HEK293 (cell line): ENCODE data around the gene FLG2.
A peak's percentile ranks its signal among the peaks of the same experiment; 100 is the strongest.

Experiments
- BCL11A ChIP-seq: fragments of 450-650 bp; formaldehyde crosslinking; IDR thresholded peaks from 2 replicates; pipeline ENCODE4 v1.5.1; 2016; ENCODE audit warnings: low read depth, missing biosample characterization, missing genetic modification characterization
- BCL11B ChIP-seq: fragments of 450-650 bp; formaldehyde crosslinking; IDR thresholded peaks from 2 replicates; pipeline ENCODE4 v1.5.1; 2016; ENCODE audit warnings: low read depth, missing biosample characterization, missing genetic modification characterization
- ELK4 ChIP-seq: IDR thresholded peaks from 2 replicates; pipeline ENCODE4 v1.6.1; 2011; ENCODE audit warnings: mild to moderate bottlenecking, low read depth, low read length, borderline replicate concordance
- GLI4 ChIP-seq: fragments of 450-650 bp; formaldehyde crosslinking; IDR thresholded peaks from 2 replicates; pipeline ENCODE4 v1.5.1; 2016; ENCODE audit warnings: missing biosample characterization, missing genetic modification characterization
- PRDM10 ChIP-seq: fragments of 450-650 bp; formaldehyde crosslinking; IDR thresholded peaks from 2 replicates; pipeline ENCODE4 v1.5.1; 2016; ENCODE audit warnings: missing biosample characterization, missing genetic modification characterization
- REST ChIP-seq: fragments of 450-650 bp; formaldehyde crosslinking; IDR thresholded peaks from 2 replicates; pipeline ENCODE4 v1.5.1; 2016; ENCODE audit warnings: missing biosample characterization, missing genetic modification characterization
- TCF7L2 ChIP-seq: IDR thresholded peaks from 2 replicates; pipeline ENCODE4 v1.6.1; 2011; ENCODE audit warnings: low read depth, mild to moderate bottlenecking, inconsistent platforms, low read length, moderate library complexity, borderline replicate concordance
- TSHZ1 ChIP-seq: fragments of 450-650 bp; formaldehyde crosslinking; IDR thresholded peaks from 2 replicates; pipeline ENCODE4 v1.5.1; 2016; ENCODE audit warnings: missing biosample characterization, missing genetic modification characterization, borderline replicate concordance
- ZEB2 ChIP-seq: fragments of 450-650 bp; formaldehyde crosslinking; IDR thresholded peaks from 2 replicates; pipeline ENCODE4 v1.5.1; 2016; ENCODE audit warnings: missing biosample characterization, missing genetic modification characterization
- ZNF148 ChIP-seq: fragments of 450-650 bp; formaldehyde crosslinking; IDR thresholded peaks from 2 replicates; pipeline ENCODE4 v1.5.0; 2017; ENCODE audit warnings: missing biosample characterization, missing genetic modification characterization, borderline replicate concordance
- ZNF169 ChIP-seq: fragments of 450-650 bp; formaldehyde crosslinking; IDR thresholded peaks from 2 replicates; pipeline ENCODE4 v1.5.1; 2016; ENCODE audit warnings: missing biosample characterization, missing genetic modification characterization
- ZNF174 ChIP-seq: fragments of 450-650 bp; formaldehyde crosslinking; IDR thresholded peaks from 2 replicates; pipeline ENCODE4 v1.5.0; 2017; ENCODE audit warnings: missing biosample characterization, mild to moderate bottlenecking, missing genetic modification characterization
- ZNF2 ChIP-seq: fragments of 450-650 bp; formaldehyde crosslinking; IDR thresholded peaks from 2 replicates; pipeline ENCODE4 v1.5.1; 2016; ENCODE audit warnings: missing biosample characterization, missing genetic modification characterization
- ZNF350 ChIP-seq: fragments of 450-650 bp; formaldehyde crosslinking; IDR thresholded peaks from 2 replicates; pipeline ENCODE4 v1.5.0; 2017; ENCODE audit warnings: missing biosample characterization, mild to moderate bottlenecking, missing genetic modification characterization

The FLG2 gene

GRCh38 chr1:152392909-152393308 is 33.1 kb upstream of the FLG2 start (continued):
- TF ChIP-seq REST (tag by site-specific recombination): no peak
- TF ChIP-seq ZNF2 (tag by site-specific recombination): no peak
- no peak for TF ChIP-seq ZEB2
- TF ChIP-seq BCL11B: peak; percentile 86; the same call in 1 of the 2 replicates
- TF ChIP-seq TCF7L2: no peak
- no peak for TF ChIP-seq ZNF169 (tag by site-specific recombination)
- TF ChIP-seq BCL11A (tag by site-specific recombination): peak; percentile 32; the same call in 1 of the 2 replicates
- no peak for TF ChIP-seq ZNF174 (tag by site-specific recombination)
- peak; percentile 69; the same call in 1 of the 2 replicates for TF ChIP-seq ZNF350 (tag by site-specific recombination)
- TF ChIP-seq GLI4 (tag by site-specific recombination): no peak
- TF ChIP-seq ELK4: no peak
- peak; percentile 89; the same call in 1 of the 2 replicates for TF ChIP-seq ZNF148 (tag by site-specific recombination)
- 0 out of 2 replicates have a peak, but pooled peaks have one; percentile 18 for TF ChIP-seq PRDM10 (tag by site-specific recombination)
- peak; percentile 84; the same call in 1 of the 2 replicates for TF ChIP-seq TSHZ1
- TF ChIP-seq, all 188 proteins: peak for 30
